A673 (cell line): ENCODE results near the gene TMOD1. TPM values are rescaled to one million over a fixed set of nuclear protein-coding genes. Genes with fewer than 3 reads are reported as not detected.

Experiments
- BruUV-seq: library from RNA; stranded (reverse); fragments of 400-500 nt; replicated peaks from 2 replicates; lab custom pipeline; 2021; lab: Mats Ljungman, UMichigan
- CTCF ChIA-PET: fragments of 300-600 bp; sonication (Branson Sonifier 250); formaldehyde crosslinking; loops from one replicate; lab custom pipeline; 2022; ENCODE audit warnings: antibody characterized with exemption; lab: Charles Lee
- POLR2A ChIA-PET: fragments of 300-600 bp; sonication (Branson Sonifier 250); formaldehyde crosslinking; loops from one replicate; lab custom pipeline; 2022; ENCODE audit warnings: antibody characterized with exemption; ENCODE audit not compliant: low non-redundant PET; lab: Charles Lee
- DNase-seq: peaks from one replicate; pipeline ENCODE4 v3.0.0-alpha.2; 2015; ENCODE audit warnings: low spot score
- H3K27ac ChIP-seq: fragments of 200-600 bp; sonication (generic); 2 replicates; pipeline ENCODE4 v1.5.1; 2016; ENCODE audit warnings: mixed run types, low read depth, mild to moderate bottlenecking, mixed read lengths, antibody characterized with exemption, low read length; ENCODE audit not compliant: poor library complexity, severe bottlenecking
- H3K27me3 ChIP-seq: fragments of 200-600 bp; sonication (generic); replicated peaks from 2 replicates; pipeline ENCODE4 v1.6.1; 2017; ENCODE audit warnings: mixed run types, low read depth, mild to moderate bottlenecking, mixed read lengths, antibody characterized with exemption, low read length; ENCODE audit not compliant: insufficient read depth, poor library complexity
- H3K36me3 ChIP-seq: fragments of 200-600 bp; sonication (generic); 2 replicates; pipeline ENCODE4 v1.6.1; 2016; ENCODE audit warnings: mixed run types, mild to moderate bottlenecking, mixed read lengths, antibody characterized with exemption, low read length; ENCODE audit not compliant: insufficient read depth, poor library complexity, severe bottlenecking
- H3K4me1 ChIP-seq: fragments of 200-600 bp; sonication (generic); 2 replicates; pipeline ENCODE4 v1.6.1; 2017; ENCODE audit warnings: mixed run types, mild to moderate bottlenecking, mixed read lengths, antibody characterized with exemption, low read length; ENCODE audit not compliant: insufficient read depth, poor library complexity, severe bottlenecking
- H3K4me3 ChIP-seq: fragments of 200-600 bp; sonication (generic); 2 replicates; pipeline ENCODE4 v1.5.1; 2016; ENCODE audit warnings: low read depth, mixed run types, mild to moderate bottlenecking, mixed read lengths, low read length; ENCODE audit not compliant: poor library complexity, severe bottlenecking
- H3K9me3 ChIP-seq: fragments of 200-600 bp; sonication (generic); 2 replicates; pipeline ENCODE4 v1.6.1; 2016; ENCODE audit warnings: mixed run types, low read depth, mild to moderate bottlenecking, mixed read lengths, antibody characterized with exemption, low read length; ENCODE audit not compliant: poor library complexity, severe bottlenecking
- EZH2 ChIP-seq: fragments of 200-600 bp; sonication (generic); IDR thresholded peaks from 2 replicates; pipeline ENCODE4 v1.6.1; 2017; ENCODE audit warnings: borderline replicate concordance, low read depth, mild to moderate bottlenecking, mixed read lengths, antibody characterized with exemption, low read length; ENCODE audit not compliant: poor library complexity, severe bottlenecking
- intact Hi-C: fragments of 100-400 bp; cut with micrococcal nuclease; formaldehyde crosslinking; loops from one replicate; pipeline ENCODE4 v1.10.0; 2022; ENCODE audit not compliant: unreplicated experiment
- total RNA-seq: library from RNA; stranded (reverse); gene quantifications from 2 replicates; pipeline ENCODE4 v1.2.3, GENCODE V29; 2021
- TF ChIP-seq, protein P1 (sequence below): fragments of 300-800, 200-600 bp; sonication (generic); conservative IDR thresholded peaks from 2 replicates; pipeline ENCODE4 v1.5.1; 2017; ENCODE audit warnings: low read depth, mild to moderate bottlenecking, antibody characterized with exemption, low read length, moderate library complexity, mixed read lengths

The TMOD1 gene
- total RNA-seq, 1 experiment from 2014 or later, result 0.09 TPM

GRCh38 chr9:97556036-97556720, 54.7 kb downstream of the TMOD1 start:
- Histone ChIP-seq H3K4me1 (no peaks in the 10 kb centered on the region), H3K9me3 (no peaks in the 10 kb centered on the region), H3K27me3 (peaks cover 7% of the 10 kb centered on the region), H3K4me3 (no peak overlapping the region), H3K36me3 (no peaks in the 10 kb centered on the region), H3K27ac (no peak overlapping the region)
- POLR2A ChIA-PET, result no interaction called here
- BruUV-seq, result no TSS peak
- intact Hi-C loops, result no loop called here
- CTCF ChIA-PET, result no interaction called here
- DNase-seq, result no peak
- TF ChIP-seq, protein P1, sequence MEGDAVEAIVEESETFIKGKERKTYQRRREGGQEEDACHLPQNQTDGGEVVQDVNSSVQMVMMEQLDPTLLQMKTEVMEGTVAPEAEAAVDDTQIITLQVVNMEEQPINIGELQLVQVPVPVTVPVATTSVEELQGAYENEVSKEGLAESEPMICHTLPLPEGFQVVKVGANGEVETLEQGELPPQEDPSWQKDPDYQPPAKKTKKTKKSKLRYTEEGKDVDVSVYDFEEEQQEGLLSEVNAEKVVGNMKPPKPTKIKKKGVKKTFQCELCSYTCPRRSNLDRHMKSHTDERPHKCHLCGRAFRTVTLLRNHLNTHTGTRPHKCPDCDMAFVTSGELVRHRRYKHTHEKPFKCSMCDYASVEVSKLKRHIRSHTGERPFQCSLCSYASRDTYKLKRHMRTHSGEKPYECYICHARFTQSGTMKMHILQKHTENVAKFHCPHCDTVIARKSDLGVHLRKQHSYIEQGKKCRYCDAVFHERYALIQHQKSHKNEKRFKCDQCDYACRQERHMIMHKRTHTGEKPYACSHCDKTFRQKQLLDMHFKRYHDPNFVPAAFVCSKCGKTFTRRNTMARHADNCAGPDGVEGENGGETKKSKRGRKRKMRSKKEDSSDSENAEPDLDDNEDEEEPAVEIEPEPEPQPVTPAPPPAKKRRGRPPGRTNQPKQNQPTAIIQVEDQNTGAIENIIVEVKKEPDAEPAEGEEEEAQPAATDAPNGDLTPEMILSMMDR, result no peak
- TF ChIP-seq EZH2, result no peak

GRCh38 chr9:97556721-97557605, 55.5 kb downstream of the TMOD1 start:
- Histone ChIP-seq H3K36me3 (no peaks in the 10 kb centered on the region), H3K9me3 (no peaks in the 10 kb centered on the region), H3K27me3 (peaks cover 7% of the 10 kb centered on the region), H3K27ac (no peak overlapping the region), H3K4me3 (no peak overlapping the region), H3K4me1 (no peaks in the 10 kb centered on the region)
- POLR2A ChIA-PET, result no interaction called here
- DNase-seq, result no peak
- TF ChIP-seq, protein P1, result no peak
- no peak for TF ChIP-seq EZH2
- CTCF ChIA-PET, result no interaction called here
- intact Hi-C loops, result no loop called here
- no TSS peak for BruUV-seq

DNA sequence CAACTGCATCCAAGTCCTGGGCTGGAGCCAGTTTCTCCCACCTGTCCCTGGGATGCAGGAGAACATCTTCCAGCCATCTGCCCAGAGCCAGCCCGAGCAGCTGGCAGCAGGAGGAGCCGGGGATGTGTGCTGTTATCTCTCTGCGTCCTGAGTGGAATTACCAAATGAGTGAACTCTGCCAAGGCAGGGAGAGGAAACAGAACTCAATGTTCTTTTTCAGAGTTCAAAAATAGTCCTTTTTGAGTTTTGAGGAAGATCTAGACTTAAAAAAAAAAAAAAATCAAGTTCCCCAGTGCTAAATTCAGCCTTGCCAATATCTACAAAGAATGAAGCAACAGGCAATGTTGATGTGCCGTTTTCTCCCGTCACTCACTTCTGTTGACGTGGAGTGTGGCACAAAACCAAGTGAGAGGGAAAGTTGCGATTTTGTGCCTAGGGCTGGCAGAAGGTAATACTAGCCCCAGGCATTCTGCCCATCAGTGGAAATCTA, 56.2 kb downstream of the TMOD1 start:
- no peak overlapping the region for H3K4me3 ChIP-seq
- intact Hi-C loops, result no loop called here
- no peak for TF ChIP-seq EZH2
- TF ChIP-seq, protein P1, result no peak
- no TSS peak for BruUV-seq
- POLR2A ChIA-PET, result interaction anchor here (0.7 kb wide), 1 partner anchor 1071 kb away, joined by 7 read pairs; no protein-coding TSS in a partner anchor
- CTCF ChIA-PET, result no interaction called here
- peaks cover 2% of the 10 kb centered on the region for H3K27me3 ChIP-seq
- H3K9me3 ChIP-seq, result no peaks in the 10 kb centered on the region
- DNase-seq, result no peak
- H3K27ac ChIP-seq, result no peak overlapping the region
- no peaks in the 10 kb centered on the region for H3K4me1 ChIP-seq
- H3K36me3 ChIP-seq, result no peaks in the 10 kb centered on the region
